ENCODE data around the gene C3orf33.
"Not testable (repeated sequence)": the region's sequence is repeated elsewhere in the genome, so short reads cannot be mapped to it uniquely, and the experiment has no call there.

Gene C3orf33

DNA sequence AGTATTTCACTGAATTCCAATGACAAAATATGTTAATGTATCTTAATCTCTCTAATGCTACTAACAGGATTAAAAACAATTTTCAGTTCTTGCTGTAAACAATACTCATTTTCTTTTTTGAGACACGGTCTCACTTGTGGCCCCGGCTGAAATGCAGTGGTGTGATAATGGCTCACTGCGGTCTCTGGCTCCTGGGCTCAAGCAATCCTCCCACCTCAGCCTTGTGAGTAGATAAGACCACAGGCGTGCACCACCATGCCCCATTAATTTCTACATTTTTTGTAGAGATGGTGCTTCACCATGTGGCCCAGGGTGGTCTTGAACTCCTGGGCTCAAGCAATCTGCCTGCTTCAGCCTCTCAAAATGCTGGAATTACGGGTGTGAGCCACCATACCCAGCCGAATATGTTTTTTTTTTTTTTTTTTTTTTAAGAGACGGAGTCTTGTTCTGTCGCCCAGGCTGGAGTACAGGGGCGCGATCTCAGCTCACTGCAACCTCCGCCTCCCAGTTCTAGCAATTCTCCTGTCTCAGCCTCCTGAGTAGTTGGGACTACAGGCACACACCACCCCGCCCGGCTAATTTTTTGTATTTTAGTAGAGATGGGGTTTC is 22.5 kb upstream of the C3orf33 start:
- H3K9me3 ChIP-seq (ENCODE audit: control insufficient read depth, low read length); H3K4me1 ChIP-seq (ENCODE audit: control insufficient read depth, insufficient read depth, low read length); H3K4me3 ChIP-seq (ENCODE audit: insufficient read depth, low read depth, low read length); H3K36me3 ChIP-seq (ENCODE audit: control insufficient read depth, insufficient read depth, low read length); H3K27me3 ChIP-seq (ENCODE audit: control insufficient read depth, insufficient read depth, low read length, poor library complexity, severe bottlenecking); H3K27ac ChIP-seq (ENCODE audit: insufficient read depth, low read depth, low read length, poor library complexity, severe bottlenecking): not testable (repeated sequence)
- WGBS, 2 experiments, result 92 to 95% methylated on average over 13 of the region's 13 CpGs

- Histone ChIP-seq H3K9me3 (ENCODE audit: control insufficient read depth, low read length) (no peaks in the 10 kb centered on the region), H3K4me3 (ENCODE audit: insufficient read depth, low read depth, low read length) (no peak overlapping the region), H3K27me3 (ENCODE audit: control insufficient read depth, insufficient read depth, low read length, poor library complexity, severe bottlenecking) (no peaks in the 10 kb centered on the region), H3K27ac (ENCODE audit: insufficient read depth, low read depth, low read length, poor library complexity, severe bottlenecking) (no peak overlapping the region), H3K36me3 (ENCODE audit: control insufficient read depth, insufficient read depth, low read length) (no peaks in the 10 kb centered on the region), H3K4me1 (ENCODE audit: control insufficient read depth, insufficient read depth, low read length) (no peaks in the 10 kb centered on the region)
These were observed 9.0 kb upstream of the C3orf33 start for GRCh38 chr3:155815030-155815545.

DNA sequence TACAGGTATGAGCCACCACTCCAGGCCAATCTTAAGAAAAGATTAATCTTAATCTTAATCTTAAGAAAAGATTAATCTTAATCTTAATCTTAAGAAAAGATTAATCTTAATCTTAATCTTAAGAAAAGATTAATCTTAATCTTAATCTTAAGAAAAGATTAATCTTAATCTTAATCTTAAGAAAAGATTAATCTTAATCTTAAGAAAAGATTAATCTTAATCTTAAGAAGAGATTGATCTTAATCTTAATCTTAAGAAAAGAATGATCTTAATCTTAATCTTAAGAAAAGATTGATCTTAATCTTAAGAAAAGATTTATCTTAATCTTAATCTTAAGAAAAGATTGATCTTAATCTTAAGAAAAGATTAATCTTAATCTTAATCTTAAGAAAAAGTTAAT is 7.1 kb upstream of the C3orf33 start:
- H3K9me3 ChIP-seq (ENCODE audit: control insufficient read depth, low read length); H3K27me3 ChIP-seq (ENCODE audit: control insufficient read depth, insufficient read depth, low read length, poor library complexity, severe bottlenecking); H3K36me3 ChIP-seq (ENCODE audit: control insufficient read depth, insufficient read depth, low read length); H3K4me1 ChIP-seq (ENCODE audit: control insufficient read depth, insufficient read depth, low read length); H3K4me3 ChIP-seq (ENCODE audit: insufficient read depth, low read depth, low read length); H3K27ac ChIP-seq (ENCODE audit: insufficient read depth, low read depth, low read length, poor library complexity, severe bottlenecking): not testable (repeated sequence)

GRCh38 chr3:155809181-155809580 is 3.1 kb upstream of the C3orf33 start:
- Histone ChIP-seq H3K36me3 (ENCODE audit: control insufficient read depth, insufficient read depth, low read length) (no peaks in the 10 kb centered on the region), H3K27ac (ENCODE audit: insufficient read depth, low read depth, low read length, poor library complexity, severe bottlenecking) (no peak overlapping the region), H3K4me1 (ENCODE audit: control insufficient read depth, insufficient read depth, low read length) (no peaks in the 10 kb centered on the region), H3K27me3 (ENCODE audit: control insufficient read depth, insufficient read depth, low read length, poor library complexity, severe bottlenecking) (no peaks in the 10 kb centered on the region), H3K4me3 (ENCODE audit: insufficient read depth, low read depth, low read length) (no peak overlapping the region), H3K9me3 (ENCODE audit: control insufficient read depth, low read length) (no peaks in the 10 kb centered on the region)

DNA sequence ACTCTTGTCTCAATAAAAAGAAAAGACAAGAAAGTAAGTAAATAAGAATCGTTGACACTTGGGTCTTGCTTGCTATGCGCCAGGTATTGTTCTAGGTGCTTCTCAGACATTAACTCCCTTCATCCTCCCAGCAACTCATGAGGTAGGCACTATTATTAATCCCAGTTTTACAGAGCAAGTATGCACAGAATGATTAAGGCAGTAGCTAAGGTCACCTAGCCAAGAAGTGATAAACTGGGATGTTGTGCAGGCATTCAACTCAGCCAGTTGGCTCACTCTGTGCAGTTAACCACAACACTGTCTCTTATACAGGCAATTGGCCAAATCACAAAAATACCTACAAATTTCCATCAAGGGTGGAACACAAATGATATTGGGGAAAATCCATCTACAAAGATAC is 1.7 kb upstream of the C3orf33 start:
- no peaks in the 10 kb centered on the region for H3K36me3 ChIP-seq (ENCODE audit: control insufficient read depth, insufficient read depth, low read length)
- H3K9me3 ChIP-seq (ENCODE audit: control insufficient read depth, low read length), result no peaks in the 10 kb centered on the region
- no peak overlapping the region for H3K4me3 ChIP-seq (ENCODE audit: insufficient read depth, low read depth, low read length)
- no peaks in the 10 kb centered on the region for H3K27me3 ChIP-seq (ENCODE audit: control insufficient read depth, insufficient read depth, low read length, poor library complexity, severe bottlenecking)
- WGBS, 2 experiments, result 89 to 93% methylated on average over 2 of the region's 2 CpGs
- H3K4me1 ChIP-seq (ENCODE audit: control insufficient read depth, insufficient read depth, low read length), result no peaks in the 10 kb centered on the region
- no peak overlapping the region for H3K27ac ChIP-seq (ENCODE audit: insufficient read depth, low read depth, low read length, poor library complexity, severe bottlenecking)

- no peak overlapping the region for H3K27ac ChIP-seq (ENCODE audit: insufficient read depth, low read depth, low read length, poor library complexity, severe bottlenecking)
- WGBS, 2 experiments, result 74% methylated on average over 14 to 15 of the region's 15 CpGs
- peak overlapping the region; percentile 58 for H3K4me3 ChIP-seq (ENCODE audit: insufficient read depth, low read depth, low read length)
- no peaks in the 10 kb centered on the region for H3K4me1 ChIP-seq (ENCODE audit: control insufficient read depth, insufficient read depth, low read length)
- no peaks in the 10 kb centered on the region for H3K36me3 ChIP-seq (ENCODE audit: control insufficient read depth, insufficient read depth, low read length)
- H3K9me3 ChIP-seq (ENCODE audit: control insufficient read depth, low read length), result no peaks in the 10 kb centered on the region
- no peaks in the 10 kb centered on the region for H3K27me3 ChIP-seq (ENCODE audit: control insufficient read depth, insufficient read depth, low read length, poor library complexity, severe bottlenecking)
These were observed 775 bp downstream of the C3orf33 start for GRCh38 chr3:155805204-155805801.

DNA sequence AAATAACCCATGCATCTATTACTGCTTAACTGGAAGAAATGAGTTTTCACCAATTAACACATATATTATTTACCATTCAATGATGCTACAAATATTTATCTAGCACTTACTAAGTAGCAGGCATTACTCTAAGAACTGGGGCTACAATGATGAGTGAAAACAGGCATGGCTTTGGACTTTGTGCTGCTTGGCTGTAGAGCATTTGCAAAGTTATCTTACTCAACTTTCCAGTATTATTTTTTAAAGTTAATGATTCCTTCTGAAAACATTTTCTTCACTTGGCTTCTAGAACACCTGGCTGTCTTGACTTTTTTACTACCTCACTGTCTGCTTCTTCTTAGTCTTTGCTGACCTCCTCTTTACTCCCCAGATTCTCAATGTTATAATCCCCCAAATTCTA is 1.8 kb downstream of the C3orf33 start:
- Histone ChIP-seq H3K4me3 (ENCODE audit: insufficient read depth, low read depth, low read length) (no peak overlapping the region), H3K4me1 (ENCODE audit: control insufficient read depth, insufficient read depth, low read length) (no peaks in the 10 kb centered on the region), H3K27ac (ENCODE audit: insufficient read depth, low read depth, low read length, poor library complexity, severe bottlenecking) (no peak overlapping the region), H3K9me3 (ENCODE audit: control insufficient read depth, low read length) (no peaks in the 10 kb centered on the region), H3K36me3 (ENCODE audit: control insufficient read depth, insufficient read depth, low read length) (no peaks in the 10 kb centered on the region), H3K27me3 (ENCODE audit: control insufficient read depth, insufficient read depth, low read length, poor library complexity, severe bottlenecking) (no peaks in the 10 kb centered on the region)

DNA sequence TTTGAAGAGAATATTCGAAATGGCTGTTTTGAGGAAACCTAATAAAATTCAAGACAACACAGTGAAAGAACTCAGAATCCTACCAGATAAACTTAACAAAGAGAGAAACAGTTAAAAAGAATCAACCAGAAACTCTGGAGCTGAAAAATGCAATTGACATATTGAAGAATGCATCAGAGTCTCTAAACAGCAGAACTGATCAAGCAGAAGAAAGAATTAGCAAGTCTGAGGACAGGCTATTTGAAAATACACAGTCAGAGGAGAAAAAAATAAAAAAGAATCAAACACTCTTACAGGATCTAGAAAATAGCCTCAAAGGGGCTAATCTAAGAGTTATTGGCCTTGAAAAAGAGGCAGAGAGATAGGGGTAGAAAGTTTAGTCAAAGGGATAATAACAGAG is 13.5 kb downstream of the C3orf33 start:
- no peaks in the 10 kb centered on the region for H3K4me1 ChIP-seq (ENCODE audit: control insufficient read depth, insufficient read depth, low read length)
- no peaks in the 10 kb centered on the region for H3K27me3 ChIP-seq (ENCODE audit: control insufficient read depth, insufficient read depth, low read length, poor library complexity, severe bottlenecking)
- no peak overlapping the region for H3K4me3 ChIP-seq (ENCODE audit: insufficient read depth, low read depth, low read length)
- 63 to 100% methylated on average over 1 of the region's 1 CpG for WGBS, 2 experiments
- H3K27ac ChIP-seq (ENCODE audit: insufficient read depth, low read depth, low read length, poor library complexity, severe bottlenecking), result no peak overlapping the region
- H3K9me3 ChIP-seq (ENCODE audit: control insufficient read depth, low read length), result no peaks in the 10 kb centered on the region
- no peaks in the 10 kb centered on the region for H3K36me3 ChIP-seq (ENCODE audit: control insufficient read depth, insufficient read depth, low read length)

DNA sequence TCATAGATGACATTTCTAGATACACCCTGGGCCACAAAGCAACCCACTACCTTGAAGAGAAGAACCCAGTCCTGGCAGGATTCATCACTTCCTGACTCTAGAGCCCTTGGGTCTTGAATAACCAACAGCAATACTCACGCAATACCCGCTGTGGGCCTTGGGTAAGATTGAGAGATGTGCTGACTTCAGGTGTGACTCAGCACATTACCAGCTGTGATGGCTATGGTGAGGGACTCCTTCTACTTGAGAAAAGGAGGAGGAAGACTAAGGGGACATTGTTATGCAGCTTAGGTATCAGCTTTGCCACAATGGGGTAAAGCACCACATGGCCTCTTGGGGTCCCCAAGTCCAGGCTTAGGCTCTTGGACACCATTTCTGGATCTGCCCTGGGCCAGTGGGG is 14.9 kb downstream of the C3orf33 start:
- Histone ChIP-seq H3K27ac (ENCODE audit: insufficient read depth, low read depth, low read length, poor library complexity, severe bottlenecking) (no peak overlapping the region), H3K4me3 (ENCODE audit: insufficient read depth, low read depth, low read length) (no peak overlapping the region), H3K9me3 (ENCODE audit: control insufficient read depth, low read length) (no peaks in the 10 kb centered on the region), H3K4me1 (ENCODE audit: control insufficient read depth, insufficient read depth, low read length) (no peaks in the 10 kb centered on the region), H3K36me3 (ENCODE audit: control insufficient read depth, insufficient read depth, low read length) (no peaks in the 10 kb centered on the region), H3K27me3 (ENCODE audit: control insufficient read depth, insufficient read depth, low read length, poor library complexity, severe bottlenecking) (no peaks in the 10 kb centered on the region)
- 99 to 100% methylated on average over 2 of the region's 2 CpGs for WGBS, 2 experiments

DNA sequence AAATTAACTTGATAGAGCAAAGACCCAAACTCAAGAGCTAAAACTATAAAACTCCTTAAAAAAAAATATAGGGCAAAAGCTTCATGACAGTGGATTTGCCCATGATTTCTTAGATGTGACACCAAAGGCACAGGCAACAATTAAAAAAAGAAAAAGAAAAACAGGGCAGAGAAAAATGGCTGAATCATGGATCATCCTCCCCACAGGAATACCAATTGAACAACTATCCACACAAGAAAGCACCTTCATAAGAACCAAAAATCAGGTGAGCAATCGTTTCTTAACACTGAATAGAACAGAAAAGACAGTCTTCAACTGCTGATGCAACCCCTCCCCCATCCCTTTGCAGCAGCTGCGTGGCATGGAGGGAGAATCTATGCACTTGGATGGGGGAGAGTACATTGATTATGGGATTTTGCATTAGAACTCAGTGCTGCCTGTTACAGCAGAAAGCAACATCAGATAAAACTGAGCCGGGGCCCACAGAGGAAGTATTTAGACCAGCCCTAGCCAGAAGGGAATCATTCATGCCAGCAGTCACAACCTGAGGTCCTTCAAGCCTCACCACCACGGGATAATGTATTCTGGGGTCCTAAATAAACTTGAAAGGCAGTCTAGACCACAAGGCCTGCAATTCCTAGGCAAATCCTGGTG is 15.7 kb downstream of the C3orf33 start:
- no peak overlapping the region for H3K27ac ChIP-seq (ENCODE audit: insufficient read depth, low read depth, low read length, poor library complexity, severe bottlenecking)
- no peaks in the 10 kb centered on the region for H3K27me3 ChIP-seq (ENCODE audit: control insufficient read depth, insufficient read depth, low read length, poor library complexity, severe bottlenecking)
- 80 to 87% methylated on average over 4 of the region's 4 CpGs for WGBS, 2 experiments
- no peak overlapping the region for H3K4me3 ChIP-seq (ENCODE audit: insufficient read depth, low read depth, low read length)
- no peaks in the 10 kb centered on the region for H3K9me3 ChIP-seq (ENCODE audit: control insufficient read depth, low read length)
- H3K36me3 ChIP-seq (ENCODE audit: control insufficient read depth, insufficient read depth, low read length), result no peaks in the 10 kb centered on the region
- no peaks in the 10 kb centered on the region for H3K4me1 ChIP-seq (ENCODE audit: control insufficient read depth, insufficient read depth, low read length)

All from ectodermal cell (in vitro differentiated cells).